ENCODE data around the gene SLX9.
A peak's percentile ranks its signal among the peaks of the same experiment; 100 is the strongest.

SLX9 gene

DNA sequence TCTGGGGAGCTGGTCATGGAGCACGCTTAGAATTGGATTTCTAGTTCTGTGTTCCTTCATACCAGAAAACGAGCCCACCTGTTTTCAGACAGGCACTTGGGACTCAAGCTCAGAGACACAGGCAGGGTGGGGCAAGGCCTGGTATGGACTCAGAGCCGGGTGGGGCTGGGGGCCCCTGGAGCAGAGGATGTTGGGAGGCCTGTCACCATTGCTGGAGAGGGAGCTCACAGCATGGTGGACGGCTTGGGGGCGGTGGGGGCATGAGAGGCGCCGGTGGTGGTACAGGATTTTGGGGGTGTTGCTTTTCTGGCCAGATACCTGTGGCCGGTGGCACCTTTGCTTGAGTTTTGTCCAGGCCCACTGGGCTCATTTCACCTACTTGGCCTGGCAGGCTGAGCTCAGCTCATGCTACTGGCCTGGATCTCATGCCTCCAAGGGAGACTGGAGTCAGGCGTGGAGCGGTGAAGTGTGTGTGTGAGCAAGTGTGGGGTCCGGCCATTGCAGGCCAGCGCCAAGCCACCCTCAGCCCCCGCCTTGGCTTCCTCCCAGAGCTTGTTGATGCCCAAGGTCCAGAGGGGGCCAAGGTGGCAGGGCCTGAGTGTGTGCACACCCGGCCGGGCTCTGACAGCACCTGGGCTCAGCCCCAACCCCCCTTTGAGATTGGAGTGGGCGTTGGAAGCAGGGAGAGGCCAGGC is 8.7 kb downstream of the SLX9 start:
- DNase-seq: no peak

DNA sequence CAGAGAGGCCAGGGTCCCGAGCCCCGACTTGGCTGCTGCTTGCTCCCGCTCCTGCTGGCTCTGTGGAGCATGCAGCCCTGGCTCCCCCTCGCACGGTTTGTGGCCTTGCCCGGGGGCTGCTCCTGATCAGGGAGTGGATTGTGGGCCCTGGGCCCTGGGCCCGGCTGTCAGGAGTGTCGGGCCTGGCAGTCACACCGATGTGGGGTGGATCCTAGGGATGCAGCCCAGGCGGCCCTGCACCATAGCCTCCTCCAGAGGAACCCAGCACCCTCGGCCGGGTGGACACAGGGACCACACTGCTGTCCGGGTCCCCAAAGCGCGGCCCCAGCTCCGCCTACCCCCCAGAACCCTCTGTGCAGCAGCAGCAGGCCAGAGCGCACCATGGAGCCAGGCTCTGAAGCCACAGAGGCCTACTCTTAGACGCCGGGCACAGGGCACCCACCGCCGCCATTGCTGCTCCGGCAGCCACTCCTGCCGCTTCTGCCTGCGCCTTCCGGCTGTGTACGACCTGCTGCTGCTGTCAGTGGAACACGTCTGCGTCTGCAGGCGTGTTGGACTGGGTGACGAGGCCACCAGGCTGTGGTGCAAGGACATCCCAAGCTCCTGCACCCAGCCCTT is 9.4 kb downstream of the SLX9 start:
- no peak for DNase-seq

DNA sequence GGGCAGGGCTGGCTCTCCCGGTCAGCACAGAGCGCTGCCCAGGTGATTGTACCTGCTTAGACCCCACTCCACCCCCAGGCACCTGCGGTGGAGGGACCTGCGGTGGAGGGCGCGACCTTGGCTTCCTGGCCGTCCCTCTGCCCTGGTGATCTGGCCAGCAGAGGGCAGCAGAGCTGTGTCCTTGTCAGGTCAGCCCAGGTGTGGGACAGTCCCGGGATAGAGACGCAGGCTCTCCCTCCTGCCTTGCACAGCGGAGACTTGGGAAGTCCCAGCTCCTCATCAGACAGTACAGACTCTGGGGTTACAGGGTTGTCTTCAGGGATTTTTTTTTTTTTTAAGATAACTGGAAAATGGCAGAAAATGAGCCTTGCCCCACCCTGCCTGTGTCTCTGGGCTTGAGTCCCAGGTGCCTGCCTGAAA is 10.0 kb downstream of the SLX9 start:
- DNase-seq: peak; percentile 57

DNA sequence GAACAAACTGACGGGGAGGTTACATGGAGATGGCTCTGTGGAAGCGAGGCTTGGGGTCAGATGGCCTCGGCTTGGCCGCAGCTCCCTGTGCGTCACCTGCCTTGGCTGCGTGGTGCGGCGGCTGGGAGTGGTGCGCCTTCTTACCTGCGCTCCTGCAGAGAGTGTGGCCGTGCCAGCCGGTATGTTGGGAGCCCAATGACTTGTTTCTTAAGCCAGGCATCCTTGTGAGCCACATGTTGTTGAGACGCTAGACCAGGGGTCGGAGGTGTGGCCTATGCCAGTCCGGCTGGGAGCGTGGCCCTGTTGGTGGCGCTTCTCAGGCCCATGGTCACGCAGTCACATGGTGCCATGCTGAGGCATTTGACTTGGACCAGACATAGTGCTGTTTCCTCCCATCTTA is 10.5 kb downstream of the SLX9 start:
- no peak for DNase-seq

DNA sequence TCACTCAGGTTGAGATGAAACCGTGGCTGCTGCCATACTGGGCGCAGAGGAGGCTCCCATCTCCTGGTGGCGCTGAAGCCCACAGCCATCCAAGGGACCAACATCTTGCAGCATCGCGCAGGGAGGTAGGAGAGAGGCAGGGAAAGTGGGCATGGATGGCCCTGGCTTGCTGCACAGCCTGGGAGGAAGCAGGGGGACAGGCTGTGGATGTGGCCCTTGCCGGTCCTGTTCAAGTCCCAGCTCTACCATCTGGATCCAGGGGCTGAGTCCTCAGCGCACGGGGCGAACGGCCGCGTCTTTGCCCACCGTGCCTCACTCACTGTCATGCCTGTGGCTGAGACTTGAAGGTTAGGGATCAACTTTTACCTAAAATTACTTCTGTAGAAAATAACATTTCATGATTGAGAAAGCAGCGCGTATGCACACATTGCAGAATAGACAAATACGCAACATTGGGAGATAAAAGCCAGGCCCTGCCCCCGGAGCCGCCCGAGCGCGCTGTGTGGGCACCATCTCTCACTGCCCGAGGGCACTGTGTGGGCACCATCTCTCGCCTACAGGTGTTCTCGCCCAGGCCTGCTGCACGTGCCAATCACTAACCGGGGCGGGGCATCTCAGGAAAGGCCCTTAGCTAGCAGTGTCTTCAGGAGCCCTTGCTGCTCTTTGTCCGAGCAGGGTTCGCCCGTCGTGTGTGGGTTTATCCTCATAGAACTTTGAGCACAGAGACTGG is 11.5 kb downstream of the SLX9 start:
- DNase-seq: no peak

DNA sequence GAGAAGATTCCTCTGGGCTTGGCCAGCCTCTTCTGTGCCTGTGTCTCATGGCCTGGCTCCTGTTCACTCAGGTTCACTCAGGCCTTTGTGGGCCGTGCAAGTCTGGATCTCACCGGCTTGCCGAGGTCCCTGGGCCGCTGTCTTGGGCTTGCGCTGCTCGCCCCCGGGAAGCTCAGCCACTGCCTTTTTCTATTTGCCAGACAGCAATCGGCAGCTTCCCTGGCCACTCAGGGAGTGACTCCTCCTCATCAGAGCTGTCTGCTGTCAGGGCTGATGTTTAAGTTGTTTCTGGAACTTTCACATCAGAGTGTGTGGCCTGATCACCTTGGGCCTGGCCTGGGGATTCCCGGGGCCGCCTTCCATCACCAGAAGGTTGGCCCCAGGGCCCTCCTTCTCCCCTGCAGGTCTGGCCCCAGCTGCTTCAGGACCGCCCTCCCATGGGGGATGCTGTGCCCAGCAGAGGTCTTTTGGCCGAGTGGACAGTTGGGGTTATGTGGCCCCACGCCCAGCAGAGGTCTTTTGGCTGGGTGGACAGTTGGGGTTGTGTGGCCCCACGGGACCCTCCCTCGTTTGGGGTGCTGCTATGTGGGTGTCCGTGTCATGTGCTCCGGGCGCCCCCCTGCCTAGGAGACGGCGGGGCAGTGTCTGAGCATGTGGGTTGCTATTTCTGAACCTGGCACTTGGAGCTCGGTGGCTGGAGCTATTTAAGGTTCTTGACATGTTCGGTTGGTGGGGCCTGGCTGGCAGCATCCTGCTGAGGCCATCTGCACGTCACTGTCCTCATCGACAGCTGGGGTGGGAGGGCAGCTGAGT is 12.5 kb downstream of the SLX9 start:
- no peak for DNase-seq

DNA sequence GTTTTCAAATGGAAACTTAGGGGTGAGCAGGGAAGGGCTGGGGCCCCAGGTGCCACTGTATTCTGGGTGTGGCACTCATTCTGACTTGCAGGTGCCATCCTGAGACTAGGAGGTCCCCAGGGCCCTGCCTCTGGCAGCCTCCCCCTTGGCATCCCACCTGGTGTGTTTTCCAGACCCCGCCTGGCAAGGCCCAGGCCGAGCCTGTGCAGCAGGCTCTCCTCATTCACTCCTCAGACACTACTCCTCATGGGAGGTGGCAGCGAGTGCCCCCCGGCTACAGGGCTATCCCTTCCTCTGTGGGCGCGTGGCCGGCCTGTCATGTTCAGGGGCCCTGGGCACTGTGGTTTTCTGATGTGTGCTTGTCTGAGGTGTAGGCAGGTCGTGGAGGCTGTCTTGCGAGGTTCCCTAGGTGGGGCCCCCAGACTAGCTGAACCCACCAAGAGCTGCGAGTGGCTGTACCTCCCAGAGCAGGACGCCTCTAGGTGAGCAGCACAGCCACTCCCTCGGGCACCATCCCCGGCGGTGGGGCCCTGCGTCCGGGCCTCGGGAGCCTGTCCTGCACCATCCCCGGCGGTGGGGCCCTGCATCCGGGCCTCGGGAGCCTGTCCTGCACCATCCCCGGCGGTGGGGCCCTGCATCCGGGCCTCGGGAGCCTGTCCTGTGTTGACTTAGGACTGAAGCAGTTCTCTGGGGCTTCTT is 13.2 kb downstream of the SLX9 start:
- DNase-seq: no peak

DNA sequence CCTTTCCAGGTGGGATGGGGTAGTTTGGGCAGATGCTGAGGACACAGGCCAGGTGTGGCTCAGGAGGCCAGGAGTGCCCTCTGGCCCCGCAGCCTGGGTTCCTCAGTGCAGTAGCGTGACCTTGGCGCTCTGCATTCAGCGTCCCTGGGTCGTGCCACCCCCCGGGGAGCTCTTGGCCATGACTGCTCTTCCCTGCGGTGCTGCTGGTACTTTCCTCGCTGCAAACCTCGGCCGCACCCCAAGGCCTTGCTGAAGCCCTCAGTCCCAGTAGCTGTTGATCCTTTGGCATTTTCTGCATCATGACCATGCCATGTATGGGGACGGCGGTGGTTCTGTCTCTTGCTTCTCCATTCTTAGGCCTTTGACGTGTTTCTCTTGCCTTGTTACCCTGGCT is 13.8 kb downstream of the SLX9 start:
- DNase-seq: no peak

DNA sequence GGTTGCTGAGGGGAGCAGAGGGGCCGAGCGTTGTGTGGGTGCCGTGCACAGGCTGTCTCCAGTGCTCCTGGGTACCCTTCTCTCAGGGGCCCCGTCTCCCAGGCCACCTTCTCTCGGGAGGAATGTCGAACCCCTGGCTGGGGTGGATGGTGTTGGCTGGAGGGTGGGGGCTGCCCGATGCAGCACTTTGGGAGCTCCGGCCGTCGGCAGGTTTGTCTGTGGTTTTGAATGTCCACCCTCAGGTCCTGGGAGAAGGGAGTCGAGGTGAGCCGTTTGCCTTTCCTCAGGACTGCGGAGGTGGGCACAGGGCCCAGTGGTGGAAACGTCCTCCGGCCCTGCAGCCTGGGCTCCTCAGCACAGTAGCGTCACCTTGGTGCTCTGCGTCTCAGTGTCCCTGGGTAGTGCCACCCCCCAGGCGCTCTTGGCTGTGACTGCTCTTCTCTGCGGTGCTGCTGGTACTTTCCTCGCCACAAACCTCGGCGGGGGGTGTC is 14.5 kb downstream of the SLX9 start:
- DNase-seq: no peak

DNA sequence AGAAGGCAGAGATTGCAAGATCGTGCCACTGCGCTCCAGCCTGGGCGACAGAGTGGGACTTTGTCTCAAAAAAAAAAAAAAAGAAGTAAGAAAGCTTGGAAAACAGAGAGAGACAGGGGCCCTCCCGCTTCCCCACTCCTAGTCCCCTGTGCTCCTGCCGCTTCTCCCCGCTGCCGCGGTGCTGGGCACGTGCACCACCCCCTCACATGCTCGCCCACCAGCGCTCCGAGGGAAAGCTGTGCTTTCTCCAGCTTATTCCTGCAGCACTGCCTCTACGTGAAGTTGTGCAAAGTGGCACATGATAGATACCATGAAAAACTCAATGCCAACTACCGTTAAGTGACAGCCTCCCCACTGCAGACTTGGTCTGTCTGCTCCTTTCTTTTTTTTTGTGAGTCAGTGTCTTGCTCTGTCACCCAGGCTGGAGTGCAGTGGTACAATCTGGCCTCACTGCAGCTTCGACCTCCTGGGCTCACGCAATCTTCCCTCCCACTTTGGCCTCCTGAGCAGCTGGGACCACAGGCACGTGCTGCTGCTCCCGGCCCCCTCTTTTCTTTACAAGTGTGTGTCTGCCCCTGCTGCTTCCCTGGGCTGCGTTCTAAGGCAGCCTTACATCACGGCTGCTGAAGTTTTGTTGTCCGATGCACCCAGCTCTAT is 15.4 kb downstream of the SLX9 start:
- DNase-seq: no peak

DNA sequence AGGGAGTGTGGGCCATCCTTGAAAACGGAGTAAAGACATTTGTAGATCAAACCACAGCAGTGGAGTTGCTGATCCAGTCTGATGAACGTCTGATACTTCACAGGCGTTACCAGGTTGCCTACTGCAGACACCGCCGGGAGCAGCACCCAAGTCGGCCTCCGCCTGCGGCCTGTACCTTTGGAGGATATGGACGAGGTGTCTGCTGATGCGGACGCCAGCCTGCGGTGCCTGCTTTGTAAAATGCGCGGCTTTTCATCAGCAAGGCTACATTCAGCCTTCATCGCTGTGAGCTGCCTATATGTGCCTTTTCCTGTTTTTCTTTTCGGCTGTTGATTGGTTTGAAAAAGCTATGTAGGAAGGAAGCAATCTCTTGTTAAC is 16.0 kb downstream of the SLX9 start:
- DNase-seq: no peak

DNA sequence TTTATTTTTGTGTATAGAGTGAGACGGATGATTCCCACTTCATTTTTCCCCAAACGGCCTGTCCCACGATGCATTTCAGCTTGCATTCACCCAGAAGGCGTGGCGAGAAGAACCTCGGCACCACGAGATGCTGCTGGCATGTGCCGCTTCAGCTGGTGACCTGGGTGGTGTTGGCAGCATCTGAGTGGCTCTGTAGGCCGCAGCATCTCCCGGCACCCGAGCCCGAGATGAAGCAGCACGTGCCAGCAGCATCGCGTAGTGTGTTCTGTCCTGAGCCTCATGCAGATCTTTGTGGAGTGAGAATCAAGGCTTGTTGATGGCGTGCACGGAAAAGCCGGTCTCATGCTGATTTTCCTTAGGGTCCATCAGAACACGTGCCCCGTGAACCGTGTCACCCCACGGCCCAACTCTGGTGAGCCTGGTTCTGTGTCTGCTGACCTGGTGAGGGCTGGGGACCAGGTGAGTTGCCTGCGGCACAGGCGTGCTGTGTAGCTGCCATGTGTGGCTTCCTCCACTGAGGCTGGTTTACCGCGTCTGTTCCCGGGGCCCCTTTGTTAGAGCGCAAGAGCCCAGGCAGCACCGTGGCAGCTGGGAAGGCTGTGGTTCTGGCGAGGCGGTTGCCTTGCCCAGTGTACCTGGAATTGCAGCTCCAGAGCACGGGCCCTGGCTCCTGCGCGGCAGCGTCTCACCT is 16.7 kb downstream of the SLX9 start:
- DNase-seq: no peak

DNA sequence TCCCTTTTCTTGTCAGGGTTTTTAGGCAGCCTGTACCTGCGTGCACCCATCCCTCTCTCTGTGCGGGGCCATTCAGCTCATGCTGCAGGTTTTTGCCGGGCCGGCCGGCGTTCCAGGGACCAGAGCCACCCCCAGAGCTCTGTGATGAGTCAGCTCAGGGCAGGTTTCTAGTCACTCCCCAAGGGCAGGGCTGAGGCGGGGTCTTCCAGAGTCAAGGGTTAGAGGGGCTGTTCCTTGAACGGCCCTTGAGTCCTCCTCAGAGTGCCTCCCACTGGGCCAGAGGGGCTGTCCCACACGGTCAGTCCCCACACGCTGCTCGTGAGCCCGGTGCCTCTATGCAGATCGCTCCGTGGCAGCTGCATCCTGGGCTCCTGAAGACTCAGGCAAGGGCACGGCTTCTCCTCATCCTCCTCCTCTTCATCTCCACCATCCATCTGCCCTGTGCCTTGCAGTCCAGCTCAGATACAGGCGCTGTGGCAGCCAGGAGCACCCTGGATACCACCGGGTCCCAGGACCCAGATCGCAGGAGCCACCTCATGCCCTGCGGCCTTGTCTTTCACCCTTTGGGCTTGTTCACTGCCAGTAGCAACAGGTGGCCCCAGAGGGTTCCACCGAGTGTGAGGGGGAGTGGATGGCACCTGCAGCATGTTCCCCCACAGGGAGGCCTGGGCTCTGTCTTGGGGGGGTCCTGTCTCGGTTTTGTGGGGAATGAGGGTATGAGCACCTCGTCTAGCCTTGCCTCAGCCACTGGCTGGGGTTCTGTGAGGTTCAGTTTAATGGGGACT is 17.4 kb downstream of the SLX9 start:
- no peak for DNase-seq

DNA sequence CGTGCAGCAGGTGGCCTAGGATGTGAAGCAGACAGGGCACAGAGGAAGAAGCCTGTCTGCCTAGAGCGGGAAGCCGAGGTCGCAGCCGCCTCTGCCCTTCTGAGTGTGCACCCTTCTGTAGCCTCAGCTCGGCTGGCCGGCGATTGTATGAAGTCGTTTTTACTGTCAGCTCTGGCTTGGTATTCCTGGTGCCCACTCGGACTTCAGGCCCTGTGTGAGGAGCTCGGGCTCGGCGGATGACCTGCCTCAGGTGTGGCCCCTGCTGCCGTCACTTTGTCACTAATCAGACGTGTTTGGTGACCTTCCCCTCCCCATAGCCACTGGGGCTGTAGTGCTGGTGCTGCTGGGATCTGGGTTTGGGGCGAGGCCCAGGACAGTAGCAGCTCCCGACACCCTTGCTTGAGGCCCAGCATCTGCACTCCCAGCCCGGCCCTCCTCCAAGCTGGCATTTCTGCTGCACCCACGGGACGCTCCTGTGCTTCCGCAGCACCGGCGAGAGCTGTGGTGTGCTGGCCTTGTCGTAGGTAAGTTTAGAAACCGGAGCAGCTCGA is 18.1 kb downstream of the SLX9 start:
- no peak for DNase-seq

DNA sequence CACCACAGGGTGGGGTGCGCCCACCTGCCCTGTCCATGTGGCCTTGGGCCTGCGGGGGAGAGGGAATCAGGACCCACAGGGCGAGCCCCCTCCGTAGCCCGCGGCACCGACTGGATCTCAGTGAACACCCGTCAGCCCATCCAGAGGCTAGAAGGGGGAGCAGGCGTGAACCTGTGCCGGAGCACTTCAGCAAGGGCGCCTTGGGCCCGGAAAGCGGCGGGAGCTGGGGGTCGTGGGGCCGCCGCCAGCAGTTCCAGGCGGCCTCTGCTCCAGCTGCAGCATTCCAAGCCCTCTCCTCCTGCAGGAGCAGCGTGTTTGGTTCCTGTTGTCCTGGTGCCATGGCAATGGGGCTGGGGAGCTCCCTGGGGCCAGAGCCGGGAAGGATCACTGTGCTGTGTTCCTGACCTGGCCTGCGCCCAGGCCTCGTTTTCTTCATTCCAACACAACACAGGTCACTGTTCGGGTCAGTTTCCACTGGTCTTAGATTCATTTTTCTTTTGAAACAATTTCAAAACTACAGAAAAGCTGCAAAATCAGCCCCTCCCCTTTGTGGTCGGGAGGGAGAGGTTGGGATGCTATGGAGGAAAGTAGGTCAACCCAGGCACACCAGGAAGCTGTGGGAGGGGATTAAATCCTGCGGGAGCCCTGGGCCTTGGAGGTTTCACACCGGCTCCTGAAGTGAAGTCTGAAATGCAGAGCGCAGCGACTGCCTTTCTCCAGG is 18.8 kb downstream of the SLX9 start:
- no peak for DNase-seq

DNA sequence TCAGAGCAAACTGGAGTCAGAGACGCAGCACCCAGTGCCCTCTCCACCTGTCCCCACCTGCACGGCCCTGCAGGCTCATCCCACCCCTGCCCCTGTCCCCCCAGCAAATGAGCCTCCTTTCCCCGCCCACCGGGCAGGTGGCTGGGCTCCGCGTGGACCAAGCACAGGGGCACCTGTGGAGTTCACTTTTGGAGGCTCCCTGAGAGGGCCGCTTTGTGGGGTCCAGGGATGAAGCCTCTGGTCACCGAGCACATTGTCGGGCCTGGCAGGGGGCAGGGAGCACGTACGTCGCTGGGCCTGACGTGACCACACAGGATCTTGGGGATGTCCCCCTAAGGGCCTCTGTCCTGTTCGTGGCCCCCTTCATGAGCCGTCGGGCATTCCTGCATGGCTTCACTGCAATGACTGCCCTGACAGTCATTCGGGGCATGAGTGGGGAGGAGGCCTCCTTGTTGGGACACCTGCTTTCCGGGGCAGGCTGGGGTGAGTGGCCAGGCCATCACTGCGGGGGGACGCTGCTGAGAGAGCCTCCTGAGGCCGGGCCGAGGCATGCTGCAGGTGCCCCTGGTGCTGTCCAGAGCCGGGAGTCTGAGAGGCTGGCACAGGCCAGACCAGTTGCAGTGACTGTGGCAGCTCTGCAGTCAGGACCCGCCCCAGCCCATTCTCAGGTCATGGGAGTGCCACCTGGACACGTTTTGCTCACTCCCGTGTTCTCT is 19.7 kb downstream of the SLX9 start:
- no peak for DNase-seq

DNA sequence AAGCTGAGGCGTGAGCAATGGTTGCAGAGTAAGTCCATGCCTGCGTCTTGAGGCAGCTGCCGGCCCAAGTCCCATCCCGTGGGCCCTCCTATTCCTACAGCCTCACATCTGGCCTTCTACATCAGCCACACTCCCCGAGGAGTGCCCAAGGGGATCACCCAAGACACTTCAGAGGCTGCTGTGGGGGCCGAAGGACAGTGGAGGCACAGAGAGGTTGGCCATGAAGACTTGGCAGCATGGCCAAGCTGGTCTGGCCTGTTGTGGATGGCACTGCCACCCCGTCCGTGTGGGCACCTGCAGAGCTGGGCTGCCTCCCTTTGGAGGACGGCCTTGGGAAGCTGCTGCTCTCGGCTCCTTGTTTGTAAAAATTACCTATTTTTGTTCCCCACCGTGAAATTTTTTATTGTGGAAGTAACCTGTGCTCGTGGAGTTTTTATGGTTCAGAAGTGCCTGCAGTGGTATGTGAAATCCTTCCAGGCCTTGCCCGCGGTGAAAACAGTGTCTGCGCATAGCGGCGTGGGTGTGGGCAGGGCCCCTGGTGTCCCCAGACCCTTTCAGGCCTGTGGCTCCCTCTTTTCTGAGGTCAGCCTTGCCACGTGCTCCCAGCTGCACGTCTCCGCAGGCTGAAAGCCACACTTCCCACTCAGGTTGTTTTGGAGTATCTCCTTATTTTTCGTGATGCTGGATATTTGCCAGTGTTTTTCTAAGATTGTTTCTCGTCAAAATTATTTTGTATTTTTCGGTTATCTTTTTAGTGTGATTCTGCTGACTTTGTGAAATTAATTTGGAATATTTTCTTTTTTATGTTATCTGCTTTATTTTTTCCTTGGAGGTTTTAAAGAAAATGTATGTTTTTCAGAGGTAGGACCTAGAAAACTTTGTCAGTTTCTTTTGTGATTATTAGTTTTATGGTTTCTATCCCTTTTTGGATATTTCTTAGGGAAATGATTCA is 20.6 kb downstream of the SLX9 start:
- DNase-seq: no peak
